HG03045 (cell line): ENCODE results near the gene SCIN.
"Not testable (repeated sequence)": the region's sequence is repeated elsewhere in the genome, so short reads cannot be mapped to it uniquely, and the experiment has no call there.

ENCODE experiments used
- ATAC-seq: cut with Tn5 transposase; IDR thresholded peaks from one replicate; pipeline ENCODE4 v1.9.1; 2021; ENCODE audit warnings: mild to moderate bottlenecking, moderate library complexity; ENCODE audit not compliant: unreplicated experiment

Gene SCIN

GRCh38 chr7:12645212-12645611 is 74.7 kb downstream of the SCIN start:
- ATAC-seq: not testable (repeated sequence)

- ATAC-seq: no peak
Observed at GRCh38 chr7:12646139-12646538, 75.6 kb downstream of the SCIN start.

GRCh38 chr7:12647364-12648219 is 77.1 kb downstream of the SCIN start:
- no peak for ATAC-seq

- no peak for ATAC-seq
Observed at GRCh38 chr7:12648704-12649261, 78.3 kb downstream of the SCIN start.

GRCh38 chr7:12649348-12649747 is 78.8 kb downstream of the SCIN start:
- ATAC-seq: no peak

GRCh38 chr7:12650080-12650479 is 79.6 kb downstream of the SCIN start:
- no peak for ATAC-seq

GRCh38 chr7:12653110-12653509 is 82.6 kb downstream of the SCIN start:
- no peak for ATAC-seq

GRCh38 chr7:12653518-12653917 is 83.0 kb downstream of the SCIN start:
- no peak for ATAC-seq

GRCh38 chr7:12655161-12655560 is 84.6 kb downstream of the SCIN start:
- no peak for ATAC-seq

- ATAC-seq: not testable (repeated sequence)
Observed at GRCh38 chr7:12660423-12660822, 89.9 kb downstream of the SCIN start.

GRCh38 chr7:12660986-12661385 is 90.5 kb downstream of the SCIN start:
- ATAC-seq: not testable (repeated sequence)

GRCh38 chr7:12661581-12661980 is 91.1 kb downstream of the SCIN start:
- no peak for ATAC-seq

GRCh38 chr7:12670000-12670729 is 99.6 kb downstream of the SCIN start:
- no peak for ATAC-seq

GRCh38 chr7:12670743-12671520 is 100.4 kb downstream of the SCIN start:
- no peak for ATAC-seq

- not testable (repeated sequence) for ATAC-seq
Observed at GRCh38 chr7:12673436-12673835, 102.9 kb downstream of the SCIN start.

- no peak for ATAC-seq
Observed at GRCh38 chr7:12674053-12674452, 103.5 kb downstream of the SCIN start.

GRCh38 chr7:12674861-12675260 is 104.3 kb downstream of the SCIN start:
- ATAC-seq: no peak

- no peak for ATAC-seq
Observed at GRCh38 chr7:12683678-12684585, 113.4 kb downstream of the SCIN start.

GRCh38 chr7:12684733-12685132 is 114.2 kb downstream of the SCIN start:
- ATAC-seq: no peak

GRCh38 chr7:12685550-12685949 is 115.0 kb downstream of the SCIN start:
- ATAC-seq: no peak
